HG03066 (cell line): ENCODE measurements around the gene PNLIPRP3.

Source experiments
- ATAC-seq: cut with Tn5 transposase; IDR thresholded peaks from one replicate; pipeline ENCODE4 v1.9.1; 2021; ENCODE audit warnings: low read depth; ENCODE audit not compliant: unreplicated experiment

The PNLIPRP3 gene

GRCh38 chr10:116489460-116489859 lies 61.8 kb downstream of the PNLIPRP3 start:
- no peak for ATAC-seq

GRCh38 chr10:116490028-116490662 lies 62.5 kb downstream of the PNLIPRP3 start:
- ATAC-seq, result peak; percentile 50

GRCh38 chr10:116504786-116505185 lies 77.1 kb downstream of the PNLIPRP3 start:
- no peak for ATAC-seq

DNA sequence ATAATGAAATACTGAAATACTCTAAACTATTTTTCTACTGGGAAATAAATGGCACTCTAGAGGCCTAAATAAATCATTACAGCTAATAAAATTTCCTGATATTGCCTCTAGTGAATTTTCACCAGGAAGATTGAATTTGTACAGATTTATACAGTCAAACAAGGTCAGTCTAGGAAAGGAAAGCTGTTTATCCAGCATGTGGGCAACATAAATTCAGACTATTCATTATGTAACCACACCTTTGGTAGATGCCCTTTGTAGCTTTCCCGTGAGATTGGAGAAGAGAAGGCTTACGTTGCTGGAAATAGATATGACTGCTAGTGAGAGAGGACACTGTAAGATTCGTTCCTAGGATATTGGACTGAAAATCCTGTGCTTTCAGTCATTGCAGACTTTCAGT lies 82.9 kb downstream of the PNLIPRP3 start:
- ATAC-seq, result no peak

- no peak for ATAC-seq
Measured at GRCh38 chr10:116511365-116511764, 83.7 kb downstream of the PNLIPRP3 start.

GRCh38 chr10:116521424-116522290 lies 94.0 kb downstream of the PNLIPRP3 start:
- ATAC-seq, result no peak

- ATAC-seq, result no peak
Measured at GRCh38 chr10:116522803-116523381, 95.2 kb downstream of the PNLIPRP3 start.

GRCh38 chr10:116524736-116525135 lies 97.1 kb downstream of the PNLIPRP3 start:
- ATAC-seq, result no peak

DNA sequence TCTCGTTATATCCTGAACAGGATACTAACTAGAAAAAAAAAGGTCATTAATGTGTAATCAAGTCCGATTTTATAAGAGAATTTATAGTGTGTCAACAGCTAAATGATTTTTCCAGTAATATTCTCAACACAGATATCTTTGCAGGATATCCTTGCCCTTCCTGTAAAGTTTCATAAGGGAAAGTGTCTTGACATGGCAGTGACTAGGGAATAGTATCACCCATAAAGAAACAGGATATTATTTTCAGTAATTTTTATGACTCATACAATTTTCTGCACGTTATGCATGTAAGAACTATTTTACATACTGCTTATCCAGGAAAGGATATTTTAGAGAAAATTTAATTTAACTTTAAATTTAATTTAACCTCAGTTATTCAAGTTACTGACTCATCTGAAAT lies 98.6 kb downstream of the PNLIPRP3 start:
- ATAC-seq, result no peak
